GM12878 (cell line): Measurements from ENCODE around the gene LCP1. TPM values are rescaled to one million over a fixed set of nuclear protein-coding genes. Genes with fewer than 3 reads are reported as not detected.

Experiments used
- BMI1 ChIP-seq: fragments of 450-650 bp; IDR thresholded peaks from 2 replicates; pipeline ENCODE4 v1.6.1; 2016; ENCODE audit warnings: mild to moderate bottlenecking, moderate library complexity, borderline replicate concordance
- CBX3 ChIP-seq: fragments of 200-600 bp; sonication (generic); IDR thresholded peaks from 2 replicates; pipeline ENCODE4 v1.6.1; 2016; ENCODE audit warnings: low read depth, borderline replicate concordance
- CHD2 ChIP-seq: IDR thresholded peaks from 2 replicates; pipeline ENCODE4 v1.6.1; 2011; ENCODE audit warnings: low read depth, low read length, improper control_type of control experiment, borderline replicate concordance
- DPF2 ChIP-seq: fragments of 450-650 bp; IDR thresholded peaks from 2 replicates; pipeline ENCODE4 v1.6.1; 2017; ENCODE audit warnings: mild to moderate bottlenecking
- EP300 ChIP-seq, 2 experiments: fragments of 150-350 bp in 1 of 2; IDR thresholded peaks; 2 replicates each; pipeline ENCODE4 v1.6.1; 2011 to 2012; ENCODE audit warnings: low read depth in 2 of 2, low read length in 2 of 2, borderline replicate concordance in 1 of 2, improper control_type of control experiment in 1 of 2, inconsistent platforms in 1 of 2; ENCODE audit not compliant: control insufficient read depth in 1 of 2
- HDAC6 ChIP-seq: fragments of 200-600 bp; sonication (generic); IDR thresholded peaks from one replicate; pipeline ENCODE4 v1.8.0; 2017; ENCODE audit warnings: antibody characterized with exemption; ENCODE audit not compliant: unreplicated experiment
- IRF4 ChIP-seq: IDR thresholded peaks from 2 replicates; pipeline ENCODE4 v1.6.1; 2011; ENCODE audit warnings: low read depth, low read length
- MEF2A ChIP-seq: IDR thresholded peaks from 2 replicates; pipeline ENCODE4 v1.6.1; 2011; ENCODE audit warnings: low read depth, mild to moderate bottlenecking, low read length, moderate library complexity; ENCODE audit not compliant: insufficient read depth
- MYC ChIP-seq: IDR thresholded peaks from 2 replicates; pipeline ENCODE4 v1.6.1; 2011; ENCODE audit warnings: mild to moderate bottlenecking, low read length, moderate library complexity, inconsistent platforms; ENCODE audit not compliant: insufficient read depth, insufficient replicate concordance, insufficient read length, severe bottlenecking
- PAX5 ChIP-seq: IDR thresholded peaks from 2 replicates; pipeline ENCODE4 v1.6.1; 2011; ENCODE audit warnings: low read depth, low read length, borderline replicate concordance
- PRDM15 ChIP-seq: fragments of 450-650 bp; formaldehyde crosslinking; IDR thresholded peaks from 2 replicates; pipeline ENCODE4 v1.4.0; 2020; ENCODE audit warnings: mild to moderate bottlenecking, moderate library complexity
- RB1 ChIP-seq: fragments of 450-650 bp; formaldehyde crosslinking; IDR thresholded peaks from 2 replicates; pipeline ENCODE4 v1.6.1; 2017; ENCODE audit warnings: mild to moderate bottlenecking, borderline replicate concordance
- RUNX3 ChIP-seq: IDR thresholded peaks from 2 replicates; pipeline ENCODE4 v1.6.1; 2012; ENCODE audit warnings: low read length, inconsistent platforms
- SIN3A ChIP-seq: IDR thresholded peaks from 2 replicates; pipeline ENCODE4 v1.6.1; 2012; ENCODE audit warnings: low read depth, low read length, improper control_type of control experiment
- TBL1XR1 ChIP-seq: IDR thresholded peaks from 2 replicates; pipeline ENCODE4 v1.6.1; 2012; ENCODE audit warnings: low read depth, low read length, improper control_type of control experiment
- USF2 ChIP-seq: IDR thresholded peaks from 2 replicates; pipeline ENCODE4 v1.6.1; 2011; ENCODE audit warnings: low read depth, low read length, improper control_type of control experiment, borderline replicate concordance
- WRNIP1 ChIP-seq: IDR thresholded peaks from 2 replicates; pipeline ENCODE4 v1.6.1; 2011; ENCODE audit warnings: low read depth, low read length, improper control_type of control experiment, borderline replicate concordance
- polyA plus RNA-seq, 11 experiments: library from polyadenylated mRNA; depleted of rRNA in 4 of 11; unstranded in 6 of 11; stranded (reverse) in 5 of 11; fragments of >200 nt; fragmentation: Nextera tagmentation in 4 of 11; fragmentation: Illumina TruSeq in 1 of 11; extraction: Ambion mirVana in 4 of 11; extraction: Trizol in 1 of 11; gene quantifications; 1 replicate in 1 of 11; 2 replicates in 10 of 11; pipeline versions ENCODE4 v1.2.1 to v1.2.3, GENCODE V29; 2011 to 2016; ENCODE audit warnings: inconsistent platforms in 2 of 11, missing spikeins in 2 of 11, low read depth in 1 of 11
- total RNA-seq, 4 experiments: library from RNA; depleted of rRNA in 3 of 4; stranded (reverse); fragments of >200 nt in 3 of 4; fragmentation: Illumina TruSeq in 1 of 4; extraction: Trizol in 1 of 4; gene quantifications; 2 replicates each; pipeline versions ENCODE4 v1.2.1 to v1.2.3, GENCODE V29; 2013 to 2021
- TF ChIP-seq, protein P1 (sequence below): fragments of 450-650 bp; IDR thresholded peaks from 2 replicates; pipeline ENCODE4 v1.6.1; 2014; ENCODE audit warnings: mild to moderate bottlenecking
- TF ChIP-seq, protein P2 (sequence below): IDR thresholded peaks from 2 replicates; pipeline ENCODE4 v1.6.1; 2012; ENCODE audit warnings: low read depth, low read length, improper control_type of control experiment

LCP1 gene
- total and polyA plus RNA-seq, 10 of the 15 experiments (the other 5 are each of a cell fraction or from before 2014, with no cell fraction given): 775 to 2,201 (median 1,556) TPM

DNA sequence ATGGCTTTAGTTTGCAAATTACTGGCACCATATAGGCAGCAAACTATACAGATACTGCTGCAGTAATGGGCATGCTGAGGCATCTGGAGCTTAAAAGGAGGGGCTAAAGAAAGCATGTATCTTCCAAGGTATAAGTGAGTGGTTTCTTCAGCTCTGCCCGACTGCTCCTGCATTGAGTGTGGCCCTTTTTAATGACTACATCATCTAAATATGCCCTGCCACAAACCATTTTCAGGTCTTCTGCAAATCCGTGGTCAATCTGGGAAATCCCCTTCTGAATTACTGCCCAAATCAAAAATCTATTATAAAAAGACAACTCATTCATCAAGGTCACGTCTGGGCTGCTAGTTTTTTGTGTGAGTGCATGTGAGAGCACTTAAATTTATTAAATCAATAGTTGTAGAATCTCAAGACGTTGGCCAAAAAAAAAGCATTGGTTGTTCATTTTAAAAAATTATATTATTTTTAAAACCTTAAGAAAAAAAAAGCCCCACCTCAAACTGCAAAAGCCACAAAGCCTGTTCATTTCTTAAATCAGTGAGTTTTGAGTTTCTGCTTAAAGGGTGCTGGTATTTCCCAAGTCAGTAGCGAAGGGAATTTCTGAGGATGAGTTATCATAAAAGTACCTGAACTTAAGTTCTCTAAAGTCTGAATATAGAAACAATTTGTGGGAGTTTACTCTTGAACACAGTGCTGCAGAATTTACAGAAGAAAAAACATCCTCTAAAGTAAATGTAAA, 16.3 kb downstream of the LCP1 start (continued):
- no peak for TF ChIP-seq MYC
- peak; percentile 14; the same call in 1 of the 2 replicates for TF ChIP-seq BMI1
- TF ChIP-seq USF2: no peak
- no peak for TF ChIP-seq CBX3
- no peak for TF ChIP-seq WRNIP1
- TF ChIP-seq RB1: no peak
- no peak for TF ChIP-seq PRDM15
- no peak for TF ChIP-seq HDAC6
- TF ChIP-seq DPF2: no peak; the same call in 1 of the 2 replicates
- 0 out of 2 replicates have a peak, but pooled peaks have one; percentile 11 for TF ChIP-seq IRF4
- 0 out of 2 replicates have a peak, but pooled peaks have one; percentile 40 for TF ChIP-seq PAX5
- TF ChIP-seq EP300 (IDR thresholded peaks at IDR 0.05; ENCODE audit: borderline replicate concordance in 1 of 2, control insufficient read depth in 1 of 2, low read depth in 2 of 2, low read length in 2 of 2): peak in 1 of 2 experiments; percentile 50; a peak in 2 of 4 replicates
- TF ChIP-seq, protein P1, sequence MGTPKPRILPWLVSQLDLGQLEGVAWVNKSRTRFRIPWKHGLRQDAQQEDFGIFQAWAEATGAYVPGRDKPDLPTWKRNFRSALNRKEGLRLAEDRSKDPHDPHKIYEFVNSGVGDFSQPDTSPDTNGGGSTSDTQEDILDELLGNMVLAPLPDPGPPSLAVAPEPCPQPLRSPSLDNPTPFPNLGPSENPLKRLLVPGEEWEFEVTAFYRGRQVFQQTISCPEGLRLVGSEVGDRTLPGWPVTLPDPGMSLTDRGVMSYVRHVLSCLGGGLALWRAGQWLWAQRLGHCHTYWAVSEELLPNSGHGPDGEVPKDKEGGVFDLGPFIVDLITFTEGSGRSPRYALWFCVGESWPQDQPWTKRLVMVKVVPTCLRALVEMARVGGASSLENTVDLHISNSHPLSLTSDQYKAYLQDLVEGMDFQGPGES: no peak
- TF ChIP-seq, protein P2, sequence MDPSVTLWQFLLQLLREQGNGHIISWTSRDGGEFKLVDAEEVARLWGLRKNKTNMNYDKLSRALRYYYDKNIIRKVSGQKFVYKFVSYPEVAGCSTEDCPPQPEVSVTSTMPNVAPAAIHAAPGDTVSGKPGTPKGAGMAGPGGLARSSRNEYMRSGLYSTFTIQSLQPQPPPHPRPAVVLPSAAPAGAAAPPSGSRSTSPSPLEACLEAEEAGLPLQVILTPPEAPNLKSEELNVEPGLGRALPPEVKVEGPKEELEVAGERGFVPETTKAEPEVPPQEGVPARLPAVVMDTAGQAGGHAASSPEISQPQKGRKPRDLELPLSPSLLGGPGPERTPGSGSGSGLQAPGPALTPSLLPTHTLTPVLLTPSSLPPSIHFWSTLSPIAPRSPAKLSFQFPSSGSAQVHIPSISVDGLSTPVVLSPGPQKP: no peak
- TF ChIP-seq RUNX3: peak; percentile 96
- 0 out of 2 replicates have a peak, but pooled peaks have one; percentile 63 for TF ChIP-seq TBL1XR1
- no peak for TF ChIP-seq CHD2
- no peak for TF ChIP-seq SIN3A
- peak; percentile 86 for TF ChIP-seq MEF2A
